ENCODE data around the gene PLA2R1.

The PLA2R1 gene

GRCh38 chr2:160085662-160086061 lies 23.2 kb upstream of the PLA2R1 start:
- no peak overlapping the region for H3K27ac ChIP-seq (ENCODE audit: low read depth, low read length)
- no peak overlapping the region for H4K91ac ChIP-seq (ENCODE audit: low read depth, low read length)
- no peak overlapping the region for H3K4me3 ChIP-seq (ENCODE audit: low read depth, low read length)
- H3K27me3 ChIP-seq (ENCODE audit: insufficient read depth, low read length) = no peaks in the 10 kb centered on the region
- H3K9me3 ChIP-seq (ENCODE audit: insufficient read depth, low read depth, low read length) = peaks cover 17% of the 10 kb centered on the region
- H2AK5ac ChIP-seq (ENCODE audit: low read length) = no peak overlapping the region
- WGBS (ENCODE audit: extremely low coverage, insufficient coverage, insufficient read length) = no CpG with 5 or more reads among the region's 3 CpGs
- no peak overlapping the region for H2AFZ ChIP-seq (ENCODE audit: insufficient read depth, low read length, poor library complexity)
- no peak overlapping the region for H3K23ac ChIP-seq (ENCODE audit: low read length)
- no peaks in the 10 kb centered on the region for H3K36me3 ChIP-seq (ENCODE audit: control insufficient read depth in 1 of 2, insufficient read depth in 2 of 2, low read length in 2 of 2)
- no peak overlapping the region for H3K4me2 ChIP-seq (ENCODE audit: low read length)
- H2BK5ac ChIP-seq (ENCODE audit: low read depth, low read length, poor library complexity) = no peak overlapping the region
- no peak overlapping the region for H3K4ac ChIP-seq (ENCODE audit: low read depth, low read length)
- peak in 1 of 2 donors; percentile 29 for DNase-seq
- H3K9ac ChIP-seq (ENCODE audit: low read length) = no peak overlapping the region
- H4K12ac ChIP-seq (ENCODE audit: low read depth, low read length) = no peak overlapping the region
- no peak overlapping the region for H3K14ac ChIP-seq (ENCODE audit: low read length)
- H3K79me2 ChIP-seq (ENCODE audit: control insufficient read depth, insufficient read depth, low read length, poor library complexity) = no peaks in the 10 kb centered on the region
- no peak overlapping the region for H2BK12ac ChIP-seq (ENCODE audit: low read length)
- no peaks in the 10 kb centered on the region for H3K4me1 ChIP-seq (ENCODE audit: control insufficient read depth in 1 of 2, insufficient read depth in 2 of 2, low read length in 2 of 2)
- no peak overlapping the region for H3K18ac ChIP-seq (ENCODE audit: low read length)
- no peak overlapping the region for H2BK120ac ChIP-seq (ENCODE audit: insufficient read depth, low read length, poor library complexity)
- no peaks in the 10 kb centered on the region for H3K79me1 ChIP-seq (ENCODE audit: low read length)
- H4K8ac ChIP-seq (ENCODE audit: low read depth, low read length) = no peak overlapping the region

- H3K4ac ChIP-seq (ENCODE audit: low read depth, low read length) = no peak overlapping the region
- H3K27me3 ChIP-seq (ENCODE audit: insufficient read depth, low read length) = no peaks in the 10 kb centered on the region
- no CpG with 5 or more reads among the region's 4 CpGs for WGBS (ENCODE audit: extremely low coverage, insufficient coverage, insufficient read length)
- peaks cover 0 to 2% of the 10 kb centered on the region in 2 experiments for H3K36me3 ChIP-seq (ENCODE audit: control insufficient read depth in 1 of 2, insufficient read depth in 2 of 2, low read length in 2 of 2)
- no peak overlapping the region for H2BK120ac ChIP-seq (ENCODE audit: insufficient read depth, low read length, poor library complexity)
- H3K4me3 ChIP-seq (ENCODE audit: low read depth, low read length) = no peak overlapping the region
- H2AFZ ChIP-seq (ENCODE audit: insufficient read depth, low read length, poor library complexity) = no peak overlapping the region
- H3K9me3 ChIP-seq (ENCODE audit: insufficient read depth, low read depth, low read length) = no peaks in the 10 kb centered on the region
- no peak overlapping the region for H4K91ac ChIP-seq (ENCODE audit: low read depth, low read length)
- no peaks in the 10 kb centered on the region for H3K79me2 ChIP-seq (ENCODE audit: control insufficient read depth, insufficient read depth, low read length, poor library complexity)
- no peak overlapping the region for H2BK12ac ChIP-seq (ENCODE audit: low read length)
- no peak overlapping the region for H3K27ac ChIP-seq (ENCODE audit: low read depth, low read length)
- no peak overlapping the region for H4K8ac ChIP-seq (ENCODE audit: low read depth, low read length)
- no peak overlapping the region for H3K23ac ChIP-seq (ENCODE audit: low read length)
- H2BK5ac ChIP-seq (ENCODE audit: low read depth, low read length, poor library complexity) = no peak overlapping the region
- H3K14ac ChIP-seq (ENCODE audit: low read length) = no peak overlapping the region
- H3K18ac ChIP-seq (ENCODE audit: low read length) = no peak overlapping the region
- peak in 1 of 2 donors; percentile 48 for DNase-seq
- no peak overlapping the region for H4K12ac ChIP-seq (ENCODE audit: low read depth, low read length)
- no peak overlapping the region for H3K4me2 ChIP-seq (ENCODE audit: low read length)
- no peak overlapping the region for H2AK5ac ChIP-seq (ENCODE audit: low read length)
- H3K4me1 ChIP-seq (ENCODE audit: control insufficient read depth in 1 of 2, insufficient read depth in 2 of 2, low read length in 2 of 2) = no peaks in the 10 kb centered on the region
- no peak overlapping the region for H3K9ac ChIP-seq (ENCODE audit: low read length)
- H3K79me1 ChIP-seq (ENCODE audit: low read length) = no peaks in the 10 kb centered on the region
Measured at GRCh38 chr2:160077912-160078810, 15.7 kb upstream of the PLA2R1 start.

- Histone ChIP-seq H3K14ac (ENCODE audit: low read length) (no peak overlapping the region), H3K18ac (ENCODE audit: low read length) (no peak overlapping the region), H2BK12ac (ENCODE audit: low read length) (no peak overlapping the region), H4K8ac (ENCODE audit: low read depth, low read length) (no peak overlapping the region), H3K4me2 (ENCODE audit: low read length) (no peak overlapping the region), H3K4me1 (ENCODE audit: control insufficient read depth in 1 of 2, insufficient read depth in 2 of 2, low read length in 2 of 2) (no peaks in the 10 kb centered on the region), H3K4ac (ENCODE audit: low read depth, low read length) (no peak overlapping the region), H3K79me1 (ENCODE audit: low read length) (no peaks in the 10 kb centered on the region), H3K79me2 (ENCODE audit: control insufficient read depth, insufficient read depth, low read length, poor library complexity) (no peaks in the 10 kb centered on the region), H4K91ac (ENCODE audit: low read depth, low read length) (no peak overlapping the region), H3K9me3 (ENCODE audit: insufficient read depth, low read depth, low read length) (peaks cover 2% of the 10 kb centered on the region), H3K27ac (ENCODE audit: low read depth, low read length) (no peak overlapping the region), H4K12ac (ENCODE audit: low read depth, low read length) (no peak overlapping the region), H3K36me3 (ENCODE audit: control insufficient read depth in 1 of 2, insufficient read depth in 2 of 2, low read length in 2 of 2) (peaks cover 0 to 2% of the 10 kb centered on the region in 2 experiments), H2AK5ac (ENCODE audit: low read length) (no peak overlapping the region), H3K9ac (ENCODE audit: low read length) (no peak overlapping the region), H2AFZ (ENCODE audit: insufficient read depth, low read length, poor library complexity) (no peak overlapping the region), H2BK120ac (ENCODE audit: insufficient read depth, low read length, poor library complexity) (no peak overlapping the region), H3K27me3 (ENCODE audit: insufficient read depth, low read length) (no peaks in the 10 kb centered on the region), H2BK5ac (ENCODE audit: low read depth, low read length, poor library complexity) (no peak overlapping the region), H3K4me3 (ENCODE audit: low read depth, low read length) (no peak overlapping the region), H3K23ac (ENCODE audit: low read length) (no peak overlapping the region)
- WGBS (ENCODE audit: extremely low coverage, insufficient coverage, insufficient read length) = no CpG with 5 or more reads among the region's 4 CpGs
- no peak for DNase-seq
Measured at GRCh38 chr2:160076914-160077313, 14.5 kb upstream of the PLA2R1 start.

- Histone ChIP-seq H3K27ac (ENCODE audit: low read depth, low read length) (no peak overlapping the region), H3K4me2 (ENCODE audit: low read length) (no peak overlapping the region), H4K91ac (ENCODE audit: low read depth, low read length) (no peak overlapping the region), H4K12ac (ENCODE audit: low read depth, low read length) (no peak overlapping the region), H2BK5ac (ENCODE audit: low read depth, low read length, poor library complexity) (no peak overlapping the region), H2BK12ac (ENCODE audit: low read length) (no peak overlapping the region), H3K4me3 (ENCODE audit: low read depth, low read length) (no peak overlapping the region), H3K27me3 (ENCODE audit: insufficient read depth, low read length) (no peaks in the 10 kb centered on the region), H3K18ac (ENCODE audit: low read length) (no peak overlapping the region), H3K4ac (ENCODE audit: low read depth, low read length) (no peak overlapping the region), H3K9ac (ENCODE audit: low read length) (no peak overlapping the region), H3K9me3 (ENCODE audit: insufficient read depth, low read depth, low read length) (peaks cover 2% of the 10 kb centered on the region), H2BK120ac (ENCODE audit: insufficient read depth, low read length, poor library complexity) (no peak overlapping the region), H2AFZ (ENCODE audit: insufficient read depth, low read length, poor library complexity) (no peak overlapping the region), H4K8ac (ENCODE audit: low read depth, low read length) (no peak overlapping the region), H3K79me1 (ENCODE audit: low read length) (no peaks in the 10 kb centered on the region), H2AK5ac (ENCODE audit: low read length) (no peak overlapping the region), H3K14ac (ENCODE audit: low read length) (no peak overlapping the region), H3K4me1 (ENCODE audit: control insufficient read depth in 1 of 2, insufficient read depth in 2 of 2, low read length in 2 of 2) (no peaks in the 10 kb centered on the region), H3K36me3 (ENCODE audit: control insufficient read depth in 1 of 2, insufficient read depth in 2 of 2, low read length in 2 of 2) (peaks cover 0 to 2% of the 10 kb centered on the region in 2 experiments), H3K79me2 (ENCODE audit: control insufficient read depth, insufficient read depth, low read length, poor library complexity) (no peaks in the 10 kb centered on the region), H3K23ac (ENCODE audit: low read length) (no peak overlapping the region)
- DNase-seq = no peak
- WGBS (ENCODE audit: extremely low coverage, insufficient coverage, insufficient read length) = no CpG with 5 or more reads among the region's 2 CpGs
Measured at GRCh38 chr2:160076241-160076640, 13.8 kb upstream of the PLA2R1 start.
